Hepatic stellate cell (primary cell): Measurements from ENCODE around the gene LRP8.
A peak's percentile ranks its signal among the peaks of the same experiment; 100 is the strongest.

Experiments
- DNase-seq: peaks from one replicate; pipeline ENCODE4 v3.0.0; 2011; ENCODE audit warnings: low spot score

Gene LRP8

GRCh38 chr1:53259932-53260331, 67.9 kb downstream of the LRP8 start:
- no peak for DNase-seq

- no peak for DNase-seq
Measured at GRCh38 chr1:53258216-53258615, 69.7 kb downstream of the LRP8 start.

GRCh38 chr1:53257454-53258081, 70.3 kb downstream of the LRP8 start:
- no peak for DNase-seq

GRCh38 chr1:53256511-53257453, 71.1 kb downstream of the LRP8 start:
- DNase-seq: no peak

- DNase-seq: no peak
Measured at GRCh38 chr1:53255031-53255430, 72.8 kb downstream of the LRP8 start.

GRCh38 chr1:53254011-53254640, 73.7 kb downstream of the LRP8 start:
- no peak for DNase-seq

- DNase-seq: no peak
Measured at GRCh38 chr1:53250325-53250724, 77.5 kb downstream of the LRP8 start.

- DNase-seq: no peak
Measured at GRCh38 chr1:53249706-53250105, 78.2 kb downstream of the LRP8 start.

GRCh38 chr1:53246261-53247134, 81.4 kb downstream of the LRP8 start:
- DNase-seq: peak; percentile 77

- no peak for DNase-seq
Measured at GRCh38 chr1:53244141-53244540, 83.7 kb downstream of the LRP8 start.

GRCh38 chr1:53242381-53242780, 85.5 kb downstream of the LRP8 start:
- DNase-seq: no peak

- no peak for DNase-seq
Measured at GRCh38 chr1:53241828-53242227, 86.0 kb downstream of the LRP8 start.

- peak; percentile 95 for DNase-seq
Measured at GRCh38 chr1:53238197-53239155, 89.4 kb downstream of the LRP8 start, which contains the start of gene MAGOH. Gene MAGOH, minus strand, starts transcription at chr1:53238518. Its CDS starts 70 bp downstream, at chr1:53238448.

- DNase-seq: no peak
Measured at GRCh38 chr1:53237638-53238037, 90.2 kb downstream of the LRP8 start.

- no peak for DNase-seq
Measured at GRCh38 chr1:53220962-53221286, 106.9 kb downstream of the LRP8 start.

GRCh38 chr1:53220171-53220961, 107.5 kb downstream of the LRP8 start, which contains the start of gene CZIB:
Gene CZIB, minus strand, starts transcription at chr1:53220634. Its CDS starts 59 bp downstream, at chr1:53220575.
- peak; percentile 88 for DNase-seq

GRCh38 chr1:53219711-53220110, 108.2 kb downstream of the LRP8 start:
- no peak for DNase-seq

- no peak for DNase-seq
Measured at GRCh38 chr1:53218201-53218600, 109.7 kb downstream of the LRP8 start.

GRCh38 chr1:53214376-53214940, 113.4 kb downstream of the LRP8 start:
- DNase-seq: no peak
